22Rv1 (cell line): ENCODE results near the gene LARP1.

ENCODE experiments used
- ZFX ChIP-seq: fragments of 450-650 bp; IDR thresholded peaks from 2 replicates; pipeline ENCODE4 v1.6.1; 2017; ENCODE audit warnings: antibody characterized with exemption, borderline replicate concordance
- TF ChIP-seq, protein P1 (sequence below): fragments of 450-650 bp; IDR thresholded peaks from 2 replicates; pipeline ENCODE4 v1.5.1; 2017; ENCODE audit warnings: mild to moderate bottlenecking

DNA sequence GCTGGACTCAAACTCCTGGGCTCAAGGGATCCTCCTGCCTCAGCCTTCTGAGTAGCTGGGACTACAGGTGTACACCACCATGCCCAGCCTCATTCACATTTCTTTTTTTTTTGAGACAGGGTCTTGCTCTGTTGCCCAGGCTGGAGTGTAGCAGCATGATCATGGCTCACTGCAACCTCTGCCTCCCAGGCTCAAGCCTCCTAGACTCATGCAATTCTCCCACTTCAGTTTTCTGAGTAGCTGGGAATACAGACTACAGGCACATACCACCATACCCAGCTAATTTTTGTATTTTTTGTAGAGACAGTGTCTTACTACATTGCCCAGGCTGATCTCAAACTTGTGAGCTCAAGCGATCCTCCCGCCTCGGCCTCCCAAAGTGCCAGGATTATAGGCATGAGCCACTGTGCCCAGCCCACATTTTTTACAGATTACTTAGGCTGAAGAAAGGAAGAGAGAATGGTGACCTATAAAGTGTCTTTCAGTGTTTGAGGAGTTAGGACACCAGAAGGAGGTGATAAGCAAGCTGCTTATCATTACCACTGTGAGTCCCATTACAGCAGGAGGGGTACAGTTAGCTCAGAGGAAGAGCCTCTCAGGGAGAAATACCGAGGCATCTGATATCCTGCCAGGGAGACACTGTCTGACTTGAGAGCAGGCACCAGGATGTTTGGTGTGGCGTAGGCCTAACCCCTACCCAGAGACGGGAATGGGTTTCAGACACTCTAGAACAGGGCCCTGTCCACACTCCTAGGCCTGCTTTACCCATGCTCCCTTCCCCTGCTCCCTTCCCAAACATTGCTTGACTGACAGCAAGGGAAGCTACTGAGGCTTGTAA lies 85.5 kb downstream of the LARP1 start:
- TF ChIP-seq, protein P1, sequence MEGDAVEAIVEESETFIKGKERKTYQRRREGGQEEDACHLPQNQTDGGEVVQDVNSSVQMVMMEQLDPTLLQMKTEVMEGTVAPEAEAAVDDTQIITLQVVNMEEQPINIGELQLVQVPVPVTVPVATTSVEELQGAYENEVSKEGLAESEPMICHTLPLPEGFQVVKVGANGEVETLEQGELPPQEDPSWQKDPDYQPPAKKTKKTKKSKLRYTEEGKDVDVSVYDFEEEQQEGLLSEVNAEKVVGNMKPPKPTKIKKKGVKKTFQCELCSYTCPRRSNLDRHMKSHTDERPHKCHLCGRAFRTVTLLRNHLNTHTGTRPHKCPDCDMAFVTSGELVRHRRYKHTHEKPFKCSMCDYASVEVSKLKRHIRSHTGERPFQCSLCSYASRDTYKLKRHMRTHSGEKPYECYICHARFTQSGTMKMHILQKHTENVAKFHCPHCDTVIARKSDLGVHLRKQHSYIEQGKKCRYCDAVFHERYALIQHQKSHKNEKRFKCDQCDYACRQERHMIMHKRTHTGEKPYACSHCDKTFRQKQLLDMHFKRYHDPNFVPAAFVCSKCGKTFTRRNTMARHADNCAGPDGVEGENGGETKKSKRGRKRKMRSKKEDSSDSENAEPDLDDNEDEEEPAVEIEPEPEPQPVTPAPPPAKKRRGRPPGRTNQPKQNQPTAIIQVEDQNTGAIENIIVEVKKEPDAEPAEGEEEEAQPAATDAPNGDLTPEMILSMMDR: no peak
- TF ChIP-seq ZFX: no peak
